Erythroblast (primary cell): ENCODE results near the gene WFDC8.
A peak's percentile ranks its signal among the peaks of the same experiment; 100 is the strongest.

Source experiments
- DNase-seq, 2 experiments: peaks; one replicate each; lab custom pipeline; 2025; lab: John Stamatoyannopoulos, UW
- GATA1 ChIP-seq: IDR thresholded peaks from 2 replicates; pipeline ENCODE4 v1.6.1; 2011; ENCODE audit warnings: low read depth, mild to moderate bottlenecking, control low read depth, low read length, moderate library complexity
- POLR2A ChIP-seq: IDR thresholded peaks from 2 replicates; pipeline ENCODE4 v1.6.1; 2011; ENCODE audit warnings: mild to moderate bottlenecking, low read length

WFDC8 gene

DNA sequence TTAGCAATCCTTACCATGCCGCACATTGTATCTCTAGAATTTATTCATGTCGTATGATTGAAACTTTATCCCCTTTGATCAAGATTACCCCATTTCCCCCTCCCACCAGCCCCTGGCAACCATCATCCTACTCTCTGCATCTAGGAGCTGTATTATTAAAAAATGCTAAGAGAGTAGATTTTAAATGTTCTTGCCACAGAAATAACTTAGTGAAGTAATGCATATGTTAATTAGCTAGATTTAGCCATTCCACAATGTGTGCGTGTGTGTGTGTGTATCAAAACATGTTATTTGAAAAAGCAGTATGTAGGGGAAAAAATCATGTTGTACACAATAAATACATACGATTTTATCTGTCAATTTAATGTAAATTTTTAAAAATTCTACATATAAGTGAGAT lies 51.8 kb downstream of the WFDC8 start:
- DNase-seq: no peak
- no peak for TF ChIP-seq GATA1
- TF ChIP-seq POLR2A: no peak

DNA sequence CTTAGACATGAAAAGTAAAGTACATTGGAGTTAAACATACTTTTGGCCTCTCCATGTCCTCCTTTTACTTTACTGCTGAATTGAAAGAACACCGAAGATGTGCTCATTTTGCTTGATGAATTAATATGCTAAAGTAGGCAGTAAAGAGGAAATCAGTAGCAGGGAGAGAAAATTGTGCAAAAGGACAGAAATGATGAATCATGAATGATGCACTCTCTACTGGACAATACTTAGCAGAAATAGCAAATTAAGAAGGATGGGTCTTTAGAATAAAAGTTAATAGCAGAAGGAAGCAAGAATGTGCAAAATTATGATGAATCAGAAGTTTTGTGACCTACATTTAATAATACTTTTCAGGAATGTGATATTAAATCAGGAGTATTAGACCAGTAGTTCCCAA lies 55.3 kb downstream of the WFDC8 start:
- DNase-seq: no peak
- TF ChIP-seq GATA1 (no peak), POLR2A (no peak)

DNA sequence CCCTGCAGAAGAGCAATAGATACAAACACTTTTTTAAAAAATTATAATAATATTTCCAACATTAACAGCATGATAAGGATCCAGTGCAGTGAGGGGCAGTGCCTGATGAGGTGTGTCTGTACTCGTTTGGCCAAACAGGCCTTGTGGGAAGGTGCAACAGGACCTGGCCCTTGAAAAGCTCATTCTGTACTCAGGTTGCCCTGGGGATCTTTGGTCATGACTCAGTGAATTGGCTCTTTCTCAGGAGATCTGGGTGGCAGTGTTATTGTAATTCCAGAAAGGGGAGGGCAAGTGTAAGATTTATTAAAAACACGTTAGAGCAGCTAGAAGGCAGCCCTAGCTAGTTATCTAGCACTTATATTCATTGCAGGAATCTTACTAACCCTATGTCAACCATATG lies 60.8 kb downstream of the WFDC8 start:
- TF ChIP-seq GATA1 (no peak), POLR2A (no peak)
- DNase-seq: no peak

DNA sequence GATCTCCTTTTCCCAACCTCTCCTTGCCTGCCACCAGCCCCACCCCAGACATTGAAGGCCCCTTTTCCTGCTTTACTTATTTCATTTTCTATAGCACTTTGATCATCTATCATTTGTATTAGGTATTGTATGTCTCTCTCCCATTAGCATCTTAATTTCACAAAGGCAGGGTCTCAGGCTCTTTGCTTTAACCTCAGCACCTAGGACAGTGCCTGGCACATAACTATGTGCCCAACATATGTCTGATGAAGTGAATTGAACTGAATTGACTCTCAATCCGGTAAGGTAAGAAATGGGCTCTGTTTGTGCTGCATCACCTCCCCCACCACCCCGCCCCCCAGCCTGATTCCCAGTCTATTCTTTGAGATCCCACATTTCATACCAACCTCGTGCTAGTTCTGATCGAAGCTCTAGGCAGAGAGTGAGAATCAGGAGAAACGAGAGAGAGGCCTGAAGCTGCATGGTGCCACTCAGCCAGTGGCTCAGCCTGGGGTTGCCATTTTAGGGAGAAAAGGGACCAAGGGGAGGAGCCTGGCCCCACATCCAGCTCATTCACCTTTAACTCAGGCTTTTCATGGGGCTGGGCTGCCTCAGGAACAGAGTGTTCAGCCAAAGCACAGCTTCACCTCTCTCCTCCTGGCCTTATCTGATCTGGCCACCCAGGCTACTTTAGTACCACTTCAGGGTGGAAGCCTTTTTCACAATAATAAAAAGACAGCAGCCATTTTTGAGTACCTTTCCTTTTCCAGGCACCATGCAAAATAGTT lies 63.8 kb downstream of the WFDC8 start, which contains the start of gene SPINT3:
Gene SPINT3 (minus strand): TSS at position 476 of the 767 bp plus-strand sequence. CDS start 14 bp downstream, at position 462.
- TF ChIP-seq GATA1 (no peak), POLR2A (no peak)
- DNase-seq: no peak

DNA sequence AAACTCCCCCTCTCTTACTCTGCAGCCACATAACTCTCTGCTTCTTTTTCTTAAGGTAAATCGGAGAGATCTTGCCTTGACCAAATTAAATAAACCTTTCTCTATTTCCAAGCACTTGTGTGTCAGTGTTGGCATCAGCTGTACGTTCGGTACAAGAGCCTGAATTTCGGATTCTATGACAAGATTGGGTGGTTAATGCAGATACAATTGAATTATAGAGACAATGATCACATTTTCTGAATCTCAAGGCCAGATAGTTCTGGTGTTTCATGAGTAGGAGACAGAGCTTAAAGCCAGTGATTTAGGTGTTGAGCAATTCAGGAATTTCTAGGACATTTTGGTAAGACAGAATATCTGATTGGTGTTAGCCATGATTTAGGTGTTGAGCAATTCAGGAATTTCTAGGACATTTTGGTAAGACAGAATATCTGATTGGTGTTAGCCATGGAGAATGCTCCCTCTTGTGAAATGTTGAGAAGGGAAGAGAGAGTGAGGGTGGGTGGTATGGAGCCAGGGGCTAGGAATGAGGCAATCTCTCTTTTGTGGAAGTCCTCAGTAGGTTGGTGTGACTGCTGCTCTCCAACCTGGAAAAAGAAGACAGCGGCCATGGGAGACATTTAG lies 68.7 kb downstream of the WFDC8 start:
- TF ChIP-seq GATA1 (no peak), POLR2A (no peak)
- no peak for DNase-seq

DNA sequence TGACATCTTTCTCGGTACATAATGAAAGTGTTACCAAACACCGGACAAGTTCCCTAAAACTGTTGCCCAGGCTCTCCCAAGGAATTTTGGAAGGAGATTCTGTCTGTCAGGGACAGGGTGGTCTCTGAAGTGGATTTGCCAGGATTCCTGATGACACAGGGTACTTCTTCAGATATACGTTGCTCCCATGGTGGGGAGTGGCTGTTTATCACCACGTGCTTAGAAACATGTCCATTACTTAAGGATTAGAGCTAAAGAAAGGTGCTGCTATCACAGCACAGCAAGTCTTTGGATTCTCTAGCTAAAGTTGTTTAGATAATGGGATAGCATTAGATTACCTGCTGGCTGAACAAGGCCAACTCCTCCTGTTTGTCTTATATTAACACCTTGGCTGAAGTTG lies 70.0 kb downstream of the WFDC8 start:
- DNase-seq: no peak
- TF ChIP-seq GATA1: no peak
- TF ChIP-seq POLR2A: no peak

DNA sequence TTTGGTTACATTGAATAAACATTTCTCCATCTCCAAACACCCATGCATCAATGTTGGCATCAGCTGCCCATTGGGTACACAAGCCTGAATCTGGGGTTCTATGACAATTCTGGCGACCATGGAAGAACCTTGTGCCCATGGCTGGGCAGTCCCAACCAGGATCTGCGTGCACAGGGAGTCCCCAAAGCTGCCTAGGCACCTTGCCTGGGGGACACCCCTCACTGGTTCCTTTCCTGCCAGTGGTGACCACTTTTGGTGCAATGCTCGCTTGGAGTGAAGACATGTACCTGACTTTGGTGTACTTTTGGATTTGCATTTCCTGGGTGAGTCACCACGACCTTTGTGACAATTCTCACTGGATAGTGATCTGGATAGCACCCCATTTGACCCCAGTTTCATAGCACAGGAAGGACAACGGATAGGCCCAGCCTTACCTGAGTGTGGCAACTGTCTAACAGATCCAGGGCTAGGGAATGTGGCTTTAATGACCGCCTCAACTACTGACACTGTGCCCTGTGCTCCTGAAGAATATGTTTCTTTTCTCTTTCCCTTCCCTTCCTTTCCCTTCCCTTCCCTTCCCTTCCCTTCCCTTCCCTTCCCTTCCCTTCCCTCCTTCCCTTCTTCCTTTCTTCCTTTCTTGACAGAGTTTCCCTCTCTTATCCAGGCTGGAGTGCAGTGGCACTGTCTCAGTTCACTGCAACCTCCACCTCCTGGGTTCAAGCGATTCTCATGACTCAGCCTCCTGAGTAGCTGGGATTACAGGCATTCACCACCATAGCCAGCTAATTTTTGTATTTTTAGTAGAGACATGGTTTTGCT lies 70.8 kb downstream of the WFDC8 start:
- TF ChIP-seq GATA1: no peak
- TF ChIP-seq POLR2A: no peak
- no peak for DNase-seq

DNA sequence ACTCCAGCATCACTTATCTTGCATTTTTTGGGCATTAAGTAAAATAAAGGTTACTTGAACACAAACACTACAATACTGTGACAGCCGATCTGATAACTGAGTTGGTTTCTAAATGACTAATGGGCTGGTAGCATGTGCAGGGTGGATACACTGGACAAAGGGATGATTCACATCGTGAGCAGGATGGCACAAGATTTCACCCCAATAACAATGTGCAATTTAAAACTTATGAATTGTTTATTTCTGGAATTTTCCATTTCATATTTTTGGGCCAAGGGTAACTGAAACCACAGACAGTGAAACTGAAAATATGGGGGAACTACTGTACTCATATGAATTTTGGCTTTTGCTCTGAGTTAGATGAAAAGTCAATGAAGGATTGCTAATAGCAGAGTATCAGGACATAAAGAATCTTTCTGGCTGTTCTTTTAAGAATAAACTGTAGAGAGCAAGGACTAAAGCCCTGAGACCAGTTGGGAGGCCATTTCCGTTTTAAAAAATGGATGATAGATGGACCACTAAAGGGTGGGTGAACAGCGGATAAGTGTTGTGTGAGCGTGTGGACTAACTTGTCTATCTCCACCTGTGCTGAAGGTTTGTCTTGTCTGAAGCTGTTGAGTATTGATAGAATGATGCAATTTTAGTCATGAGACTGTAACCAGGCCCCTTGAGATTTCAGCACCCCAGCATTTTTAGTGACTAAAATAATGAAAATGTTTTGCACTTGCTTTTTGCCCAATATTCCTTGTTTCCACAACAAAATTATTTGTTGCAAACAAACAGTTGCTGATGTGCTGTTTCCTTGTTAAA lies 71.9 kb downstream of the WFDC8 start:
- TF ChIP-seq POLR2A (no peak), GATA1 (no peak)
- peak in 1 of 2 experiments; percentile 21 for DNase-seq

DNA sequence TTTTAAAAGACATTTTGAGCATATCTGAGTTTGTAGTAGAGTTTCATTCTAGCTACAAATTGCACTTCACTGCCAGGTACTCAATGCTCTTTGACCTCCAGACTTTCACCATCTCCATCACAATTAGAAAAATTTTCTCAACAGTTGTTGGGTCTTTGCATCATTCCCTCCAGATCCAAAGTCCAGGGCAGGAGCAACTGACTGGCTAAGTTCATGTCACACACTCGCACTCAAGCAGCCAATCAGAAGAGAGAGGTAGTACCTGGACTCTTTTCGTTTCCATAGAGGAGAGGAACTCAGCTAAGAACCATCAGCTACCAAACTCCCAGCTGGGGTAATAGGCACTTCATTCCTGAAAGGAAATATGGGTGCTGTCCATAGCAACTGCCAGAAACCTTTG lies 72.7 kb downstream of the WFDC8 start:
- no peak for TF ChIP-seq POLR2A
- TF ChIP-seq GATA1: no peak
- DNase-seq: no peak

DNA sequence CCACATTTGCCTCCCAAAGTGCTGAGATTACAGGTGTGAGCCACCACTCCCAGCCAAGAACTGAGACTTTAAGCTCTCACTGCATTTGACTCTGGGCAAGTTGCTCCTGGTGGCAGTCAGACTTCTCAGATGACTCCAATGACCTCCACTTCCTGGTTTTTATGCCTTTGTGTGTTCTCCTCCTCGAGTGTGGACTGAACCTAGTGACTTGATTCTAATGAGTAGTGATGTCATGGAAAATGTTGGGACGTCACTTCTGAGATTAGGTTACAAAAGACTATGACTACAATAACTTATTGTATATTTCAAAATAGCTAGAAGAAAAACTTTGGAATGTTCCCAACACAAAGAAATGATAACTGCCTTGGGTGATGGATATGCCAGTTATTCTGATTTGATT lies 75.7 kb downstream of the WFDC8 start:
- DNase-seq: no peak
- no peak for TF ChIP-seq GATA1
- TF ChIP-seq POLR2A: no peak

DNA sequence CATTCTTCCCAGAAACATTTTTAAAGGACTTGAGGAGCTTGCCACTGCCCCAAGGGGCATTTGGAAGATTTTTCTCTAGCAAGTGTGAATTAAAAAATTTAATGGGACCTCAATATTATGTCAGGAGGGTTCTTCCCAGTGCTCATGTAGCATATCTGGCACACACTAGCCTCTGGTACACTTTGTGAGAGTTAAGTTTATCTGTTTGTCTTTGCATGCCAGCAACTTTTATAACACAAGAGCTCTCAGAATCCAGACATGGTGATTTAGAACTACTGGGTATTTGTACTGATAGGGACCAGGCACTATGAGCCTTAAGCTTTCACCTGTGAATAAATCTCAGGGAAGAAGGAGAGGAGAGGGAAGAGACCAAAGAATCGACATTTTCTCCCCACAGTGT lies 76.5 kb downstream of the WFDC8 start:
- no peak for DNase-seq
- TF ChIP-seq GATA1 (no peak), POLR2A (no peak)
